Measurements from ENCODE around the gene PIK3CA. TPM values are rescaled to one million over a fixed set of nuclear protein-coding genes. Genes with fewer than 3 reads are reported as not detected.

The PIK3CA gene
- total RNA-seq, 4 donors from 2014 or later: 10.6 to 20.8 (median 17.2) TPM

GRCh38 chr3:179260949-179261765 is 113.0 kb downstream of the PIK3CA start:
- WGBS, 2 donors: 35 to 46% methylated on average over 8 to 19 of the region's 71 CpGs
- Histone ChIP-seq H3K4me3 (peak overlapping the region; percentile 57 to 91 (median 62)), H3K36me3 (no peaks in the 10 kb centered on the region), H3K9me3 (peaks cover 0 to 4% (median 0%) of the 10 kb centered on the region in 3 donors), H3K27me3 (no peaks in the 10 kb centered on the region), H3K27ac (peak overlapping the region; percentile 48 to 83 (median 68)), H3K4me1 (peaks cover 0 to 13% (median 0%) of the 10 kb centered on the region in 3 donors)
- peak; percentile 6 for DNase-seq
- intact Hi-C loops (cut with DNase I): no loop called here
- TF ChIP-seq POLR2A (IDR thresholded peaks at IDR 0.05) (peak in 2 of 4 donors; percentile 37 to 51), CTCF (IDR thresholded peaks at IDR 0.05) (no peak)

GRCh38 chr3:179263134-179263533 is 115.0 kb downstream of the PIK3CA start:
- H3K27ac ChIP-seq: no peak overlapping the region

GRCh38 chr3:179264449-179264848 is 116.3 kb downstream of the PIK3CA start:
- H3K9me3 ChIP-seq: peaks cover 0 to 4% (median 0%) of the 10 kb centered on the region in 3 donors

More at GRCh38 chr3:179263134-179263533, 115.0 kb downstream of the PIK3CA start:
- TF ChIP-seq CTCF (IDR thresholded peaks at IDR 0.05) (no peak), POLR2A (IDR thresholded peaks at IDR 0.05) (no peak)
- intact Hi-C loops (cut with DNase I): no loop called here
- peaks cover 0 to 4% (median 0%) of the 10 kb centered on the region in 3 donors for H3K9me3 ChIP-seq
- no peaks in the 10 kb centered on the region for H3K27me3 ChIP-seq
- no peak overlapping the region for H3K4me3 ChIP-seq
- peaks cover 0 to 13% (median 0%) of the 10 kb centered on the region in 3 donors for H3K4me1 ChIP-seq
- WGBS, 2 donors: 85 to 100% methylated on average over 1 to 2 of the region's 29 CpGs
- no peak for DNase-seq
- no peaks in the 10 kb centered on the region for H3K36me3 ChIP-seq

GRCh38 chr3:179265092-179265491 is 116.9 kb downstream of the PIK3CA start:
- no peak for DNase-seq
- H3K9me3 ChIP-seq: peaks cover 0 to 4% (median 0%) of the 10 kb centered on the region in 3 donors
- H3K27ac ChIP-seq: no peak overlapping the region
- no peak overlapping the region for H3K4me3 ChIP-seq
- TF ChIP-seq POLR2A (IDR thresholded peaks at IDR 0.05): no peak
- no peak for TF ChIP-seq CTCF (IDR thresholded peaks at IDR 0.05)
- WGBS, 2 donors: 78 to 92% methylated on average over 1 of the region's 1 CpG
- H3K27me3 ChIP-seq: no peaks in the 10 kb centered on the region
- intact Hi-C loops (cut with DNase I): no loop called here
- peaks cover 0 to 13% (median 0%) of the 10 kb centered on the region in 3 donors for H3K4me1 ChIP-seq
- H3K36me3 ChIP-seq: no peaks in the 10 kb centered on the region

More at GRCh38 chr3:179264449-179264848, 116.3 kb downstream of the PIK3CA start:
- Histone ChIP-seq H3K4me3 (no peak overlapping the region), H3K27ac (no peak overlapping the region), H3K27me3 (no peaks in the 10 kb centered on the region), H3K4me1 (peaks cover 0 to 13% (median 0%) of the 10 kb centered on the region in 3 donors), H3K36me3 (no peaks in the 10 kb centered on the region)
- intact Hi-C loops (cut with DNase I): no loop called here
- no peak for DNase-seq
- WGBS, 2 donors: 30 to 38% methylated on average over 4 of the region's 4 CpGs
- no peak for TF ChIP-seq POLR2A (IDR thresholded peaks at IDR 0.05)
- TF ChIP-seq CTCF (IDR thresholded peaks at IDR 0.05): no peak

- intact Hi-C loops (cut with DNase I): no loop called here
- no peak for TF ChIP-seq POLR2A (IDR thresholded peaks at IDR 0.05)
- H3K27me3 ChIP-seq: no peaks in the 10 kb centered on the region
- no peak overlapping the region for H3K27ac ChIP-seq
- H3K4me3 ChIP-seq: no peak overlapping the region
- H3K36me3 ChIP-seq: no peaks in the 10 kb centered on the region
- peaks cover 0 to 4% (median 0%) of the 10 kb centered on the region in 3 donors for H3K9me3 ChIP-seq
- peaks cover 0 to 8% (median 0%) of the 10 kb centered on the region in 3 donors for H3K4me1 ChIP-seq
- 75 to 76% methylated on average over 4 of the region's 4 CpGs for WGBS, 2 donors
- DNase-seq: no peak
These were observed 117.7 kb downstream of the PIK3CA start for GRCh38 chr3:179265875-179266274.

Data from esophagus squamous epithelium (tissue), 5 donors.